DOHH2 (cell line): ENCODE measurements around the gene CBX7.

ENCODE experiments used
- H3F3A ChIP-seq: fragments of 200-600 bp; sonication (generic), shearing (Covaris generic); 2 replicates; pipeline ENCODE4 v1.6.0; 2016; ENCODE audit warnings: antibody characterized with exemption, mild to moderate bottlenecking; ENCODE audit not compliant: control insufficient read depth, insufficient read depth
- H3K27ac ChIP-seq: fragments of 200-600 bp; sonication (generic); 2 replicates; pipeline ENCODE4 v1.5.1; 2014; ENCODE audit warnings: low read depth, mild to moderate bottlenecking, low read length, moderate library complexity
- H3K27me3 ChIP-seq: fragments of 200-600 bp; sonication (generic); 2 replicates; pipeline ENCODE4 v1.6.1; 2014; ENCODE audit warnings: mild to moderate bottlenecking, low read length, mixed read lengths; ENCODE audit not compliant: control insufficient read depth
- H3K36me3 ChIP-seq: fragments of 200-600 bp; sonication (generic); 2 replicates; pipeline ENCODE4 v1.6.1; 2014; ENCODE audit warnings: mild to moderate bottlenecking, low read length, moderate library complexity, mixed read lengths; ENCODE audit not compliant: control insufficient read depth
- H3K4me1 ChIP-seq: fragments of 200-600 bp; sonication (generic); 2 replicates; pipeline ENCODE4 v1.6.1; 2014; ENCODE audit warnings: mild to moderate bottlenecking, low read length, mixed read lengths; ENCODE audit not compliant: control insufficient read depth
- H3K4me2 ChIP-seq: fragments of 200-600 bp; sonication (generic); 2 replicates; pipeline ENCODE4 v1.6.0; 2014; ENCODE audit warnings: mild to moderate bottlenecking, low read length, moderate library complexity
- H3K4me3 ChIP-seq: fragments of 200-600 bp; sonication (generic); 2 replicates; pipeline ENCODE4 v1.5.1; 2014; ENCODE audit warnings: mild to moderate bottlenecking, low read length, mixed read lengths
- H3K79me2 ChIP-seq: fragments of 200-600 bp; sonication (generic); 2 replicates; pipeline ENCODE4 v1.6.1; 2014; ENCODE audit warnings: mild to moderate bottlenecking, low read length, mixed read lengths; ENCODE audit not compliant: control insufficient read depth
- H3K9me2 ChIP-seq: fragments of 200-600 bp; sonication (generic); replicated peaks from 2 replicates; pipeline ENCODE4 v1.6.1; 2014; ENCODE audit warnings: mild to moderate bottlenecking, low read length, mixed read lengths; ENCODE audit not compliant: control insufficient read depth
- H3K9me3 ChIP-seq: fragments of 200-600 bp; sonication (generic); 2 replicates; pipeline ENCODE4 v1.6.1; 2014; ENCODE audit warnings: antibody characterized with exemption, low read length, mixed read lengths; ENCODE audit not compliant: control insufficient read depth, insufficient read depth
- H4K20me1 ChIP-seq: fragments of 200-600 bp; sonication (generic); 2 replicates; pipeline ENCODE4 v1.6.0; 2014; ENCODE audit warnings: low read depth, mild to moderate bottlenecking, antibody characterized with exemption, low read length, moderate library complexity; ENCODE audit not compliant: control insufficient read depth, insufficient read depth
- EZH2phosphoT487 ChIP-seq: fragments of 200-600 bp; sonication (generic); IDR thresholded peaks from 2 replicates; pipeline ENCODE4 v1.6.1; 2017; ENCODE audit warnings: borderline replicate concordance, mild to moderate bottlenecking, antibody characterized with exemption, low read length, moderate library complexity, mixed read lengths
- TF ChIP-seq, protein P1 (sequence below): fragments of 200-600 bp; sonication (generic); IDR thresholded peaks from one replicate; pipeline ENCODE4 v1.5.1; 2014; ENCODE audit warnings: antibody characterized with exemption, mild to moderate bottlenecking, low read depth, low read length; ENCODE audit not compliant: poor library complexity, severe bottlenecking

The CBX7 gene

DNA sequence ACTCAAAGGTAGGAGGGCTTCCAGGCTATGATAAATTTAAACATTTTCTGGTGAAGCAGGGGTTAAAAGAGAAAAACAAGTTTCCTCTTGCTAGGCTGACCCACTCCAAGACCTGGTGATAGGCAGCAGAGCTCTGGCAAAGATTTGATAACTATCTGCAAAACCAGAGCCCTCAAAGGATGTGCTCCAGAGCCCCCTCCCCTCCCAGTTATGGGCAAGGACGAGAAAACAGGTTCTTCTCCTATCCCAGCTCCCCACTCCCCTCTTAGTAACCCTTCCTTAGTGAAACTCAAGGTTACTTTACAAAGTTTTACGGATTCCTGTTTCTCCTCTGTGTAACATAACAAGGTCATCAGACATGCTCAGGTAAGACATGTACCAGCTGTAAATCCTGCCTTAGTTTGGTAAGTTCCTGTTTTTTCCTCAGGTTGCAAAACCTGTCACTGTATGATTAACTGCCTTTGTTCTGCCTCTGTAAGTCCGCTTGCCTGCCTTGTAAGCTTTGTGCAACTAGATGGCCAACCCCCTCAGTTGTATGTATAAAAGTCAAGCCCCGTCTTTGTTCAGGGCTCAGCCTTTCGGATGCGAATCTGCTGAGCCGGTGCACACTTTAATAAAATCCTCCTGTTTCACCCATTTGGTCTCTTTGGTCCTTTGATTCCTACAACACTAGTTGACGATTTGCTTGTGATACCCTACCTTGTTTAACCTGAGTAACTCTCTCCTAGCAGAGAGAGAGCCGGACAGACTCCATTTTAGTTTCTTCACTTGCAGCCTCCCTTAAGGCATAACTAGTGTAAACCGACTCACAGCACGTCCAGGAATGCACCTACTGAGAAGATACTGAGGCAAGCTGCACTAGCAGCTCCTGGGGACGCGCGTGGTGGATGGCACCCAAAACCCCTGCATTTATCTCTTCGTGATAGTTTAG is 41.6 kb downstream of the CBX7 start:
- Histone ChIP-seq H3K9me2 (no peaks in the 10 kb centered on the region), H3K4me1 (peaks cover 22% of the 10 kb centered on the region), H3K36me3 (no peaks in the 10 kb centered on the region), H3K9me3 (no peaks in the 10 kb centered on the region), H3K27me3 (no peaks in the 10 kb centered on the region), H3K4me3 (no peak overlapping the region), H3F3A (peaks cover 13% of the 10 kb centered on the region), H3K4me2 (no peak overlapping the region), H3K79me2 (no peaks in the 10 kb centered on the region), H3K27ac (no peak overlapping the region), H4K20me1 (no peaks in the 10 kb centered on the region)
- TF ChIP-seq, protein P1, sequence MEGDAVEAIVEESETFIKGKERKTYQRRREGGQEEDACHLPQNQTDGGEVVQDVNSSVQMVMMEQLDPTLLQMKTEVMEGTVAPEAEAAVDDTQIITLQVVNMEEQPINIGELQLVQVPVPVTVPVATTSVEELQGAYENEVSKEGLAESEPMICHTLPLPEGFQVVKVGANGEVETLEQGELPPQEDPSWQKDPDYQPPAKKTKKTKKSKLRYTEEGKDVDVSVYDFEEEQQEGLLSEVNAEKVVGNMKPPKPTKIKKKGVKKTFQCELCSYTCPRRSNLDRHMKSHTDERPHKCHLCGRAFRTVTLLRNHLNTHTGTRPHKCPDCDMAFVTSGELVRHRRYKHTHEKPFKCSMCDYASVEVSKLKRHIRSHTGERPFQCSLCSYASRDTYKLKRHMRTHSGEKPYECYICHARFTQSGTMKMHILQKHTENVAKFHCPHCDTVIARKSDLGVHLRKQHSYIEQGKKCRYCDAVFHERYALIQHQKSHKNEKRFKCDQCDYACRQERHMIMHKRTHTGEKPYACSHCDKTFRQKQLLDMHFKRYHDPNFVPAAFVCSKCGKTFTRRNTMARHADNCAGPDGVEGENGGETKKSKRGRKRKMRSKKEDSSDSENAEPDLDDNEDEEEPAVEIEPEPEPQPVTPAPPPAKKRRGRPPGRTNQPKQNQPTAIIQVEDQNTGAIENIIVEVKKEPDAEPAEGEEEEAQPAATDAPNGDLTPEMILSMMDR, result no peak
- TF ChIP-seq EZH2phosphoT487, result no peak

DNA sequence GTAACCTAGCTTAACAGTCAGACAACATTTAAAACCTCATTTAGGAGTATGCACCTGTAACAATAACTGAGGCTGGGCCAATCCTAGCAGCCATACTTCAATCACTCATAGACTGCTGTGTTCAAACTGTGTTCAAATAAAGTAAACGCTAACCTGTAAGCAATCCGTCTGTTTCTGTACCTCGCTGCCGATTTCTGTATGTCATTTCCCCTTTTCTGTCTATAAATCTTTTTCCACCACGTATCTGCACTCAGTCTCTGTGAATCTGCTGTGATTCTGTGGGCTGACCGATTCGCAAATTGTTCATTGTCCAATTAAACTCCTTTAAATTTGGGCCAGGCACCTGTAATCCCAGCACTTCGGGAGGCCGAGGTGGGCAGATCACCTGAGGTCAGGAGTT is 43.1 kb downstream of the CBX7 start:
- Histone ChIP-seq H3K36me3 (no peaks in the 10 kb centered on the region), H3K27me3 (no peaks in the 10 kb centered on the region), H3K9me3 (no peaks in the 10 kb centered on the region), H3F3A (no peaks in the 10 kb centered on the region), H3K79me2 (no peaks in the 10 kb centered on the region), H3K9me2 (no peaks in the 10 kb centered on the region), H4K20me1 (no peaks in the 10 kb centered on the region), H3K4me2 (no peak overlapping the region), H3K4me3 (no peak overlapping the region), H3K4me1 (peaks cover 9% of the 10 kb centered on the region), H3K27ac (no peak overlapping the region)
- TF ChIP-seq, protein P1, result no peak
- no peak for TF ChIP-seq EZH2phosphoT487

DNA sequence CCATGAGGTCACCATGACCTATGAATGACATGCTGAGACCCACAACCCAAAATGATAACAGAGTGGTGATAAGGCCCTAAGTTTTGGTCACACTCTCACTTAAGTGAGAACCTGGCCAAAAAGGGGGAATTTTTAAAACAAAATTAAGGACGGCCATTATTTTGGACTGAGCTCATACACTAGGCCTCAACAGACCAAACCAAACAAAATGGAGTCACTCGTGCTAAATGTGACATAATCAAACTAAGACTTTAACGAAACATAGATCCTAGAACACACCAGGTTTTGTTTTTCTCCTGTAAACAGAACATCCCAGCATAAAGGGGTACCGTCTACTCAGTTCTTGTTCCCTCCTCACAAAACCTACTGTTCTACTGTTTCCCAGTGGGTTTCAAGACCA is 44.0 kb downstream of the CBX7 start:
- TF ChIP-seq EZH2phosphoT487, result no peak
- TF ChIP-seq, protein P1, result no peak
- H3K9me2 ChIP-seq, result no peaks in the 10 kb centered on the region
- peaks cover 9% of the 10 kb centered on the region for H3K4me1 ChIP-seq
- no peaks in the 10 kb centered on the region for H3K27me3 ChIP-seq
- no peaks in the 10 kb centered on the region for H3F3A ChIP-seq
- H3K27ac ChIP-seq, result no peak overlapping the region
- H3K4me2 ChIP-seq, result no peak overlapping the region
- no peaks in the 10 kb centered on the region for H3K36me3 ChIP-seq
- no peak overlapping the region for H3K4me3 ChIP-seq
- H3K9me3 ChIP-seq, result no peaks in the 10 kb centered on the region
- H4K20me1 ChIP-seq, result no peaks in the 10 kb centered on the region
- no peaks in the 10 kb centered on the region for H3K79me2 ChIP-seq
